NCI-H2081 (cell line): Measurements from ENCODE around the gene PRM1.
"Not testable (repeated sequence)": the region's sequence is repeated elsewhere in the genome, so short reads cannot be mapped to it uniquely, and the experiment has no call there.

Experiments
- DNase-seq, 2 experiments: peaks; one replicate each; lab custom pipeline; 2025; lab: John Stamatoyannopoulos, UW

The PRM1 gene

DNA sequence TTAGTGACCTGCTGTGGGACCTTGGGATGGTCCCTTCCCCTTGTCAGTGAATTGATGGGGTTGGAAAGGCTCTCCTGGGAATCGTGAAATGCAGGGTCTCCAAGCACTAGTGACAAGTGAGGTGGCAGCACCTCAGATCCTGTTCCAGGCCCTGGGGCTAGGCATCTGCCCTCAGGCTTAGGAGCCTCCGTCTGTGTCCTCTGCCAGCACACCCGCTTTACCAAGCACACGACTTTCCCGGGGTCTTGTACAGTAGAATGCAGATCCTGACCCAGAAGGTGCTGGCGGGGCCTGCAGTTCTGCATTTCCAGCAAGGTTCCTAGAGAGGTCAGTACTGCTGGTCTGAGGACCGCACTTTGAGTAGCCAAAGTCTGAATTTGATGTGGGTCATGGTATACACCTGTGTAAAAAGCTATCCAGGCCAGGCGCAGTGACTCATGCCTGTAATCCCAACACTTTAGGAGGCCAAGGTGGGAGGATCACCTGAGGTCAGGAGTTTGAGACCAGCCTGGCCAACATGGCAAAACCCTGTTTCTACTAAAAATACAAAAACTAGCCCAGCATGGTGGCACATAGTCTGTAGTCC is 33.3 kb upstream of the PRM1 start:
- DNase-seq, result no peak

DNA sequence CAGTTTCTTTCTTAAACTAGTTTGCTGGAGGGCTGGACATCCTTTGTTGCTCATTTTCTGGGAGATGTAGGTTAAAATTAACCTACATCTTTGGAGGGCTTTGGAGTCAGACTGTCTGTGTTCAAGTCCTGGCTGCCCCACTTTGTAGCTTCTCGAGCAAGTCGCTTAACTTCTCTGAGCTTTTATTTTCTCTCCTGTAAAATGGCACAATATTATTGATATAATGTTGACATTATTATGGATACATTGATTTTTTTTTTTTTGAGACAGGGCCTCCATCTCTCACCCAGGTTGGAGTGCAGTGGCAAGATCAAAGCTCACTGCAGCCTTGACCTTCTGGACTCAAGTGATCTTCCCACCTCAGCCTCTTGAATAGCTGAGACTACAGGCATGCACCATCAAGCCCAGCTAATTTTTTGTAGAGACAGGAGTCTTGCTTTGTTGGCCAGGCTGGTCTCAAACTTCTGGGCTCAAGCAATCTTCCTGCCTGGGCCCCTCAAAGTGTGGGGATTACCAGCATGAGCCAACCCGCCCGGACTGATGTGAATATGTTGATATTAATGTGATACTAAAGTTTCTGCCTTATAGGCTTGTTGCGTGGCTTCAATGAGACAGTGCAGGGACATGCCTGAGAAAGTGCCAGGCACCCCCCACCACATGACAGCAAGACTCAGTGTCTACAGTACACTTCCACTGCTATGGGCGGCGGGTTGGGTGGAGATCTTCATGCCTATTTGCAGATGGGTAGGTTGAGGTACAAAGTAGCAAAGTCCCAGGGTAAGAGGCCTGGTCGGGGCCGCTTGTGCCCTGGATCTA is 32.6 kb upstream of the PRM1 start:
- DNase-seq, result no peak

- DNase-seq, result no peak
Observed at GRCh38 chr16:11312718-11313492, 31.8 kb upstream of the PRM1 start.

- no peak for DNase-seq
Observed at GRCh38 chr16:11310997-11311561, 29.9 kb upstream of the PRM1 start.

- no peak for DNase-seq
Observed at GRCh38 chr16:11310634-11310977, 29.5 kb upstream of the PRM1 start.

GRCh38 chr16:11309895-11310633 is 28.9 kb upstream of the PRM1 start:
- no peak for DNase-seq

- DNase-seq, result no peak
Observed at GRCh38 chr16:11308493-11309283, 27.6 kb upstream of the PRM1 start.

GRCh38 chr16:11307639-11308492 is 26.7 kb upstream of the PRM1 start:
- DNase-seq, result no peak

DNA sequence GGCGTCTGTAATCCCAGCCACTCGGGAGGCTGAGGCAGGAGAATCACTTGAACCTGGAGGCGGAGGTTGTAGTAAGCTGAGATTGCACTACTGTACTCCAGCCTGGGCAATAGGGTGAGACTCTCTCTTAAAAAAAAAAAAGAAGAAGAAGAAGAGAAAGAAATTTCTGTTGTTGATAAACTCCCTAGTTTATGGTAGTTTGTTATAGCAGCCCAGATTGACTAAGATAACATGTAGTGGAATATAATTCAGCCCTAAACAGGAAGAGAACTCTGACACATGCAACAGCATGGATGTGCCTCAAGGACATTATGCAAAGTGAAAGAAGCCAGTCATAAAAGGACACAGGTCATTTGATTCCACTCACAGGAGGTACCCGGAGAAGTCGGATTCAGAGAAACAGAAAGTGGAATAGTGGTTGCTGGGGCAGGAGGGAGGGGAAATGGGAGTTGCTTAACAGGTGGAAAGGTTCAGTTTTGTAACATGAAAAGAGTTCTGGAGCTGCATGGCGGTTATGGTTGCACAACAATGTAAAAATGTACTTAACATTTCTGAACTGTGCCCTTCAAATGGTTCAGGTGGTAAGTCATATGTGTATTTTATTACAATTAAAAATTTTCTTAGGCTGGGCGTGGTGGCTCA is 26.0 kb upstream of the PRM1 start:
- no peak for DNase-seq

GRCh38 chr16:11306381-11306780 is 25.3 kb upstream of the PRM1 start:
- DNase-seq, result no peak

DNA sequence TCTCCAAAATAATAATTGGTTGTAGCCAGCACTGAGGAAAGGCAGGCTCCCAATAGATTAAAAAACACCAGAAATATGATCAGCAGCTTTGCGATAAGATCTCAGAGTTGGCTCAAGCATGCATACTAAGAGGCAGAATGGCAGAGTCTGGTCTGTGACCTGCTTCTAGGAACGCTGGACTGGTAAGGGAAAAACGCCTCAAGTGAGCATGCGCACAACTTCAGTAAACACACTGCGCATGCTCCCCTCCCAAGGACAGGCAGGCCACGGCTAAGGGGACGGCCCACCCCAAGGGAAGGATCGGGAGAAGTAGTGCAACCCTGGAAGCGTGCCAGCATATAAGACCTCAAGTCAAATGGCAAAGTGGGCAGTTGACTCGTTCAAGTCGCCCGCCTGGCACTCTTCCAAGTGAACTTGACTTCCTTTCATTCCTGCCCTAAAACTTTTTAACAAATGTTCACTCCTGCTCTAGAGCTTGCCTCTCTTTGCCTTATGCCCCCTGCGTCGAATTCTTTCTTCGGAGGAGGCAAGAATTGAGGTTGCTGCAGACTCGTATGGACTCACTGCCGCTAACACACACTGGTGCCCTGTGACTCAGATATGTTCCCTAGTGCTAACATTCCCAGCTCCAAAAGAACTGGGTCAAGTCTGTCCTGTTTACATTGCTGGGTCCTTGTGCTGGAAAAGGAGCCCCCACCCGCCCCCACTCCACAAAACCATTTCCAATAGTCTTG is 22.4 kb upstream of the PRM1 start:
- DNase-seq, result no peak

GRCh38 chr16:11302977-11303376 is 21.8 kb upstream of the PRM1 start:
- peak; percentile 11 to 56 for DNase-seq

- no peak for DNase-seq
Observed at GRCh38 chr16:11301645-11302501, 20.7 kb upstream of the PRM1 start.

- no peak for DNase-seq
Observed at GRCh38 chr16:11300560-11300892, 19.4 kb upstream of the PRM1 start.

- no peak for DNase-seq
Observed at GRCh38 chr16:11299865-11300559, 18.9 kb upstream of the PRM1 start.

GRCh38 chr16:11298950-11299547 is 17.9 kb upstream of the PRM1 start:
- DNase-seq, result not testable (repeated sequence)
